OCI-LY7 (cell line): ENCODE data around the gene EPB41.

Source experiments
- EZH2phosphoT487 ChIP-seq: fragments of 200-600 bp; sonication (generic); IDR thresholded peaks from 2 replicates; pipeline ENCODE4 v1.6.1; 2018; ENCODE audit warnings: low read depth, borderline replicate concordance, mild to moderate bottlenecking, mixed run types, antibody characterized with exemption, low read length, moderate library complexity, mixed read lengths
- TF ChIP-seq, protein P1 (sequence below): fragments of 200-600 bp; sonication (generic); conservative IDR thresholded peaks from 2 replicates; pipeline ENCODE4 v1.5.1; 2014; ENCODE audit warnings: mild to moderate bottlenecking, antibody characterized with exemption, low read length, moderate library complexity, mixed read lengths

DNA sequence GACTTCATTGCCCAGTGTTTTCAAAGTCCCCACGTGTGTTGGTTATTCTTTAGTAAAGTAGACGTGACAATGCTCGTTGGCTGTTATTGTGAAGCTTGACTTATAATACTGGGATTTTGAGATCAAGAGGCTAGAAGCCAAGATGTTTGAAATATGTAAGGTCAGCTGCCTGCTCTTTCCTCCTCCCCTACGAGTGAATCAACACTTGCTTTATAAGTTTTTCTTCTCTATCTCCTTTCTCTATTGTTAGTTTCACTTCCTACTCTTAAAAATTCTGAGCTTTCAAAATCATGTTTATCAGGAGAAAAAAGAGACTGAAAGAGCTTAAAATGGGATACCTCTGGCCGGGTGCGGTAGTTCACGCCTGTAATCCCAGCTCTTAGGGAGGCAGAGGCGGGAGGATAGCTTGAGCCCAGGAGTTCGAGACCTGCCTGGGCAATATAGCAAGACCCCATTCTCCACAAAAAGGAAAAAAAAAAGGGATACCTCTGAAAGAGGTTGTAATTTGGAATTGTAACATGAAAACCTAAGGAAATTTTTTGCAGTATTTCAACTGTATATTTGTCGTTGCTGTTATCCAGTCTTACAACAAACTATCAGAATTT is 72.0 kb downstream of the EPB41 start:
- TF ChIP-seq, protein P1, sequence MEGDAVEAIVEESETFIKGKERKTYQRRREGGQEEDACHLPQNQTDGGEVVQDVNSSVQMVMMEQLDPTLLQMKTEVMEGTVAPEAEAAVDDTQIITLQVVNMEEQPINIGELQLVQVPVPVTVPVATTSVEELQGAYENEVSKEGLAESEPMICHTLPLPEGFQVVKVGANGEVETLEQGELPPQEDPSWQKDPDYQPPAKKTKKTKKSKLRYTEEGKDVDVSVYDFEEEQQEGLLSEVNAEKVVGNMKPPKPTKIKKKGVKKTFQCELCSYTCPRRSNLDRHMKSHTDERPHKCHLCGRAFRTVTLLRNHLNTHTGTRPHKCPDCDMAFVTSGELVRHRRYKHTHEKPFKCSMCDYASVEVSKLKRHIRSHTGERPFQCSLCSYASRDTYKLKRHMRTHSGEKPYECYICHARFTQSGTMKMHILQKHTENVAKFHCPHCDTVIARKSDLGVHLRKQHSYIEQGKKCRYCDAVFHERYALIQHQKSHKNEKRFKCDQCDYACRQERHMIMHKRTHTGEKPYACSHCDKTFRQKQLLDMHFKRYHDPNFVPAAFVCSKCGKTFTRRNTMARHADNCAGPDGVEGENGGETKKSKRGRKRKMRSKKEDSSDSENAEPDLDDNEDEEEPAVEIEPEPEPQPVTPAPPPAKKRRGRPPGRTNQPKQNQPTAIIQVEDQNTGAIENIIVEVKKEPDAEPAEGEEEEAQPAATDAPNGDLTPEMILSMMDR: no peak
- no peak for TF ChIP-seq EZH2phosphoT487
